C4-2B (cell line): ENCODE data around the gene GNPTAB.
"Not testable (repeated sequence)": the region's sequence is repeated elsewhere in the genome, so short reads cannot be mapped to it uniquely, and the experiment has no call there.

Experiments used
- H3K27ac ChIP-seq: fragments of 450-650 bp; 2 replicates; pipeline ENCODE4 v1.5.1; 2017
- CTCF ChIP-seq: fragments of 450-650 bp; conservative IDR thresholded peaks from 2 replicates; pipeline ENCODE4 v1.5.1; 2017; ENCODE audit warnings: mild to moderate bottlenecking
- ZFX ChIP-seq: fragments of 450-650 bp; IDR thresholded peaks from 2 replicates; pipeline ENCODE4 v1.6.1; 2017

Gene GNPTAB

DNA sequence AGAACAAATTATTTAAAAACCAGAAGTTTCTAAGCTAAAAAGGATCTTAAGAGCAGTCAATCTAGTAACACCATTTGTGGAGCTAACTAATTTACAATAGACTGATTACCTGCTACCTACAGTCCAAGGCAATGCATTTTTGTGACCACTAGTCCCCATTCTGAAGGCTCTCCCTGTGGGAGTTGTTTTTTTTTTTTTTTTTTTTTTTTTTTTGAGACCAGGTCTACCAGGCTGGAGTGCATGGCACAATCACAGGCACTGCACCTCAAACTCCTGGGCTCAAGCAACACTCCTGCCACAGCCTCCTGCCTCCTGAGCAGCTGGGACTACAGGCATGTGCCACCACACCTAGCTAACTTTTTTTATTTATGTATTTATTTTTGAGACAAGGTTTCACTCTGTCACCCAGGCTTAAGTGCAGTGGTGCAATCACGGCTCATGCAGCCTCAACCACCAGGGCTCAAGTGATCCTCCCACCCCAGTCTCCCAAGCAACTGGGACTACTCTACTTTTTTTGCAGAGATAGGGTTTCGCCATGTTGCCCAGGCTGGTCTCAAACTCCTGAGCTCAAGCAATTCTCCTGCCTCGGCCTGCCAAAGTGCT is 3.9 kb downstream of the GNPTAB start:
- no peak overlapping the region for H3K27ac ChIP-seq
- TF ChIP-seq CTCF (no peak), ZFX (no peak)

- no peak for TF ChIP-seq ZFX
- TF ChIP-seq CTCF, result no peak
- no peak overlapping the region for H3K27ac ChIP-seq
These were observed 5.9 kb downstream of the GNPTAB start for GRCh38 chr12:101824831-101825230.

DNA sequence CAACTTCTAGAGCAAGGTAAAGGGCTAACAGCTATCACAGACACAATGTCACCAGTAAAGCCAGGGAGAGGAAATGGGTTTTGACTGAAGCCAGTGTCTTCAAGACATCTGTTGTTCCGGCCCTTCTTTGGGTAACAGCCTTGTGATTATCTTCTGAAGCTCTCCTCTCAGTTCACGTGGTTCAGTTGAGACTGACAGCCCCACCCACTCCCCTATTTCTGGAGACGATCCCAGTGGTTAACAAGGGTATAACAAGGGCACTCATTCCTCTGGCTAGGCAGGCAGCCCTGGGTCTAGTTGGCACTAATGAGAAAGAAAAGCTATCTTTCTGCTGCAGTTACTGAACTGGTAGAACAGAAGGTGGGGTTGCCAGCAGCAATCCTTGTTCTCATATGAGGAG is 6.9 kb downstream of the GNPTAB start:
- no peak for TF ChIP-seq ZFX
- peak; percentile 27 for TF ChIP-seq CTCF
- H3K27ac ChIP-seq, result no peak overlapping the region

GRCh38 chr12:101823039-101823438 is 7.7 kb downstream of the GNPTAB start:
- H3K27ac ChIP-seq, result no peak overlapping the region

DNA sequence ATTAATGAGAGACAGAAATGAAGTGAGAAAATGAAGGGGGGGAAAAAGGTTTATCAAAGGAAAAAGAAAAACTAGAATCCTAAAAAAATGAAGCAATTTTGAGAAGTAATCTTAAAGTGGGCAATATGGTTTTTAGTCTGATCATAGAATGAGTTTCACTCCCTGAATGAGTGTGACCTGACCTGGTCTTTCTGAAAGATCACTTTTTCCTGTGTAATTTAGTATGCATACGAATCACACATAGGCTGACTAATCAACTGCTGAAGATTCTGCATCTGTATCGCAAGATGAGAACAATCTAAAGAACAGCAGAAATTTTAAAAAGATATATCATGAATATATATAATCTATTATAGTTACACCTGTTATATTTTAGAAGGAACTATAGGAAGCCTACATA is 11.3 kb downstream of the GNPTAB start:
- no peak overlapping the region for H3K27ac ChIP-seq
- TF ChIP-seq ZFX (no peak), CTCF (no peak)

More at GRCh38 chr12:101823039-101823438, 7.7 kb downstream of the GNPTAB start:
- TF ChIP-seq ZFX (no peak), CTCF (no peak)

DNA sequence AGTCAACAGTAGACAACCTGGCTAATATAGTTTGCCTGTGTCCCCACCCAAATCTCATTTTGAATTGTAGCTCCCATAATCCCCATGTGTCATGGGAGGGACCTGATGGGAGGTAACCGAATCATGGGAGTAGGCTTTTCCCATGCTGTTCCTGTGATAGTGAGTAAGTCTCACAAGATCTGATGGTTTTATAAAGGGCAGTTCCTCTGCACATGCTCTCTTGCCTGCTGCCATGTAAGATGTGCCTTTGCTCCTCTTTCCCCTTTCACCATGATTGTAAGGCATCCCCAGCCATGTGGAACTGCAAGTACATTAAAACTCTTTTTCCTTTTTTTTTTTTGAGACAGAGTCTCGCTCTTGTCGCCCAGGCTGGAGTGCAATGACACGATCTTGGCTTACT is 12.1 kb downstream of the GNPTAB start:
- not testable (repeated sequence) for H3K27ac ChIP-seq

- TF ChIP-seq CTCF (no peak), ZFX (no peak)
- H3K27ac ChIP-seq, result no peak overlapping the region
These were observed 17.6 kb downstream of the GNPTAB start for GRCh38 chr12:101813117-101813516.

- H3K27ac ChIP-seq, result not testable (repeated sequence)
These were observed 18.0 kb downstream of the GNPTAB start for GRCh38 chr12:101812716-101813115.

- not testable (repeated sequence) for H3K27ac ChIP-seq
These were observed 19.4 kb downstream of the GNPTAB start for GRCh38 chr12:101811342-101811741.
